Neural crest cell (in vitro differentiated cells): ENCODE results near the gene ING5. TPM values are rescaled to one million over a fixed set of nuclear protein-coding genes. Genes with fewer than 3 reads are reported as not detected.

Experiments
- DNase-seq: peaks from one replicate; pipeline ENCODE4 v3.0.0; 2021; ENCODE audit warnings: low read depth, mixed read lengths, low spot score
- H3K27ac Mint-ChIP-seq: one replicate; pipeline ENCODE4 v1.8.0; 2021; ENCODE audit warnings: mild to moderate bottlenecking, mixed read lengths; ENCODE audit not compliant: unreplicated experiment
- H3K27me3 Mint-ChIP-seq: 2 replicates; pipeline ENCODE4 v1.8.0; 2021; ENCODE audit warnings: low read depth, mild to moderate bottlenecking, mixed read lengths
- H3K36me3 Mint-ChIP-seq: 2 replicates; pipeline ENCODE4 v1.8.0; 2021; ENCODE audit warnings: low read depth, mild to moderate bottlenecking, mixed read lengths
- H3K4me1 Mint-ChIP-seq: 2 replicates; pipeline ENCODE4 v1.8.0; 2021; ENCODE audit warnings: mixed read lengths
- H3K4me3 Mint-ChIP-seq: one replicate; pipeline ENCODE4 v1.8.0; 2021; ENCODE audit warnings: mild to moderate bottlenecking, mixed read lengths
- H3K9me3 Mint-ChIP-seq: 2 replicates; pipeline ENCODE4 v1.8.0; 2021; ENCODE audit warnings: mixed read lengths
- total RNA-seq: library from RNA; stranded (reverse); gene quantifications from 2 replicates; pipeline ENCODE4 v1.2.1, GENCODE V29; 2021
- TF ChIP-seq, protein P1 (sequence below): fragments of 200-600 bp; sonication (generic); conservative IDR thresholded peaks from 2 replicates; pipeline ENCODE4 v1.5.0; 2021; ENCODE audit warnings: antibody characterized with exemption, mild to moderate bottlenecking

The ING5 gene
- total RNA-seq, 1 donor from 2014 or later: 61.9 TPM

DNA sequence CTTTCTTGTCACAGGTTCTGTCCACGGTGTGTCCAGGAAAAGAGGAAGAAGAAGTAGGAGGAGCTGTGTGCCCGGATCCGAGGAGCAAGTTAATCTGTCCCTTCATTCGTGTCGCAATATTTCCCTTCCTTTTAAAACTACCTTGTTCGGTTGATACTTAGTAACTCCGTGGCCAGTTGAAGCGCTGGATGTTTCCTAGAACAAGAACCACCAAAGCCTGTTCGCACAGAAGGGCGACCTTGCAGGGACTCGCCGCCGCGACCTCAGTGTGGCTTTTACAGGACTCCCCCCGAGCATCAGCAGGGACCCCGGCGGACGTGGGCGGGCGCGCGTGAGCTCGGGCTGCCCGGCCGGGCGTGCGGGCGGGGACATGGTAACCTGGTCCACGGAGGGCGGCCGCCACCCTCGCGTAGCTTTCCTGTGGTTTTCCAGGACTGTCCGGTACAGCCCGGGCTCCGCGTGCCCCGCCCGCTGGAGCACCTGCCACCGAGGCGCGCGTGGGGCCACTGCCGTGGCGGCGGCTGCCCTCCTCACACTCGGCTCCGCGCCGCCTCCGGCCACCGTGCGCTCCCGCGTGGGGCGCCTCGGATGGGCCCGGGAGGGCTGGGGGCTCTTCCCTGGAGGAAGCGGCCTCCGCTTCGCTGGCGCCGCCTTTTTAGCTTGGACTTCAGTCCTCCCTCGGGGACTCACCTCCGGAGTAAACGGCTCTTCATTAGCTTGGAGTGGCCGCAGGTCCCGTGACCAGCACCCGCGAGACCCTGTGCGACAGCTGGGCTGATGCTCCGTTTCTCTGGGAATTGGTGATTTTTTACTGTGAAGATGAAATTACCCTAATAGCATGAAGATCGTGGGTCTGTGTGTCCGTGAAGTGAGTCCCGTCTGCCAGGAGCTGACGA, 23.4 kb downstream of the ING5 start:
- Mint-ChIP-seq H3K9me3 (peaks cover 2% of the 10 kb centered on the region), H3K27me3 (no peaks in the 10 kb centered on the region), H3K4me3 (no peak overlapping the region), H3K36me3 (peaks cover 43% of the 10 kb centered on the region), H3K27ac (no peak overlapping the region), H3K4me1 (no peaks in the 10 kb centered on the region)
- TF ChIP-seq, protein P1, sequence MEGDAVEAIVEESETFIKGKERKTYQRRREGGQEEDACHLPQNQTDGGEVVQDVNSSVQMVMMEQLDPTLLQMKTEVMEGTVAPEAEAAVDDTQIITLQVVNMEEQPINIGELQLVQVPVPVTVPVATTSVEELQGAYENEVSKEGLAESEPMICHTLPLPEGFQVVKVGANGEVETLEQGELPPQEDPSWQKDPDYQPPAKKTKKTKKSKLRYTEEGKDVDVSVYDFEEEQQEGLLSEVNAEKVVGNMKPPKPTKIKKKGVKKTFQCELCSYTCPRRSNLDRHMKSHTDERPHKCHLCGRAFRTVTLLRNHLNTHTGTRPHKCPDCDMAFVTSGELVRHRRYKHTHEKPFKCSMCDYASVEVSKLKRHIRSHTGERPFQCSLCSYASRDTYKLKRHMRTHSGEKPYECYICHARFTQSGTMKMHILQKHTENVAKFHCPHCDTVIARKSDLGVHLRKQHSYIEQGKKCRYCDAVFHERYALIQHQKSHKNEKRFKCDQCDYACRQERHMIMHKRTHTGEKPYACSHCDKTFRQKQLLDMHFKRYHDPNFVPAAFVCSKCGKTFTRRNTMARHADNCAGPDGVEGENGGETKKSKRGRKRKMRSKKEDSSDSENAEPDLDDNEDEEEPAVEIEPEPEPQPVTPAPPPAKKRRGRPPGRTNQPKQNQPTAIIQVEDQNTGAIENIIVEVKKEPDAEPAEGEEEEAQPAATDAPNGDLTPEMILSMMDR: no peak
- no peak for DNase-seq

DNA sequence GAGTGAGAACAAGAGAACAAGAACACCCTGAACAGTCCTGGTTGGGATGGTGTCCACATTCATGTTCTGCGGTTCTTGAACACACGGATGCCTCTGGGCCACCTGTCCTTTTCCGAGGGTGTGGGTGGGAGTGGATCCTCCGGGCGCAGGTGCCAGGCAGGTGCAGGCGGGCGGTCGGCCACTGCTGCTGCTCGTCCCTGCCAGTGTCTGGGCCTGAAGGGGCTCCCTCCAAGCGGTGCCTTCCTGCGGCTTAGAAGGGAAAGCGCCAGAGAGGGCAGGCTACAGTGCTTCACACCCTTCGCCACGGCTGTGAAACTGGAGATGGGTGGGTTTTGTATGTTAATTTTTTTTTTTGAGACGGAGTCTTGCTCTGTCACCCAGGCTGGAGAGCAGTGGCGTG, 24.6 kb downstream of the ING5 start:
- TF ChIP-seq, protein P1: no peak
- H3K27me3 Mint-ChIP-seq: no peaks in the 10 kb centered on the region
- DNase-seq: no peak
- no peaks in the 10 kb centered on the region for H3K4me1 Mint-ChIP-seq
- H3K9me3 Mint-ChIP-seq: peaks cover 2% of the 10 kb centered on the region
- no peak overlapping the region for H3K27ac Mint-ChIP-seq
- no peak overlapping the region for H3K4me3 Mint-ChIP-seq
- peaks cover 36% of the 10 kb centered on the region for H3K36me3 Mint-ChIP-seq

DNA sequence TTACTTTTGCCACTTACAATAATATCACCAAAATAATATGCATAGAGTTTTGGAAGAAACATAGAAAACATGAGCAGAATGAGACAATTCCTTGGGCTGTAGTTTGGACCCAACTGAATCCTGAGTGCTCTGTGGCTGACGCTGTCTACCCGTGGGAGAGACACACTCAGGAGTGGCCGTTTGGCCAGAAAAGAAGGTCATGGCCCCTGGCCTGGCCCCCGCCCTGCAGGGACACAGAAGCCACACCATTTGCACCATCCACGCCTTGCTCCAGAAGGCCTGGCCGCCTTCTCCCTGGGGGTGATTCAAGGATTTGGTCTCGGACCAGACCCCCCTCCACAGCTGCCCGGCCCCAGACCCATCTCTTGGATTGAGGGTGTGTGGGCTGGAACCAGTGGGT, 26.2 kb downstream of the ING5 start:
- Mint-ChIP-seq H3K36me3 (peaks cover 20% of the 10 kb centered on the region), H3K27ac (no peak overlapping the region), H3K4me3 (no peak overlapping the region), H3K27me3 (no peaks in the 10 kb centered on the region), H3K4me1 (peaks cover 4% of the 10 kb centered on the region), H3K9me3 (no peaks in the 10 kb centered on the region)
- TF ChIP-seq, protein P1: no peak
- DNase-seq: no peak

DNA sequence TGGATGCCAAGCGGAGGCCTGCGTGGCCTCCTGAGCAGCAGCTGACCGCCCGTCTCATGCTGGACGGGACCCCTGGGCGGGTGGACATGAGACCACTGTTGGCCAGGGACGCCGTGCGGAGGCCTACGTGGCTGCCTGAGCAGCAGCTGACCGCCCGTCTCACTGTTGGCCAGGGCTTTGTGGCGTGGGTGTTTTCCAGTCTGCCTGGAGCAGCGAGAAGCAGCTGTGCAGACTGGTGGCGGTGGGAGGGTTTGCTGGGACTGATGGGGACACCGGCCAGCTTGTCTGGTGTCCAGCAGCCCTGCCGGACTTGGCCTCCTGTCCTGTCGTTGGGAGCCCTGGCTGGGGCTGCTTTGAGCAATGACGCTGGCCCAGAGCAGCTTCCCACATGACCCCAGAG, 26.8 kb downstream of the ING5 start:
- no peak for DNase-seq
- no peaks in the 10 kb centered on the region for H3K27me3 Mint-ChIP-seq
- no peaks in the 10 kb centered on the region for H3K9me3 Mint-ChIP-seq
- no peak overlapping the region for H3K4me3 Mint-ChIP-seq
- peaks cover 14% of the 10 kb centered on the region for H3K36me3 Mint-ChIP-seq
- TF ChIP-seq, protein P1: no peak
- H3K27ac Mint-ChIP-seq: no peak overlapping the region
- peaks cover 4% of the 10 kb centered on the region for H3K4me1 Mint-ChIP-seq

DNA sequence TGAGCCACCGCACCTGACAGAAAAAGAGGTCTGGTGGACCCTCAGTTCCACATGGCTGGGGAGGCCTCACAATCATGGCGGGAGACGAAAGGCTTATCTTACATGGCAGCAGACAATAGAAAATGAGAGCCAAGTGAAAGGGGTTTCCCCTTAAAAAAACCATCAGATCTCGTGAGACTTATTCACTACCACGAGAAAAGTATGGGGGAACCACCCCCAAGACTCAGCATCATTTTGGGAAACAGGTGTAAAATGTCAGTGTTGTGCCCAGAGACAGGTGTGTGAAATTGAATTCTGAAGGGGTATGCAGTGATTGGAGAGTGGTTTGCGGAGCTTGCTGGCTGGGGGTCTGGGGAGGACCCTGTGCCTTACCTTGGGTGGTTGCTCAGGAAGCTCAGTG, 28.0 kb downstream of the ING5 start:
- Mint-ChIP-seq H3K4me1 (peaks cover 4% of the 10 kb centered on the region), H3K27me3 (no peaks in the 10 kb centered on the region), H3K27ac (no peak overlapping the region), H3K36me3 (peaks cover 5% of the 10 kb centered on the region), H3K9me3 (no peaks in the 10 kb centered on the region), H3K4me3 (no peak overlapping the region)
- TF ChIP-seq, protein P1: no peak
- DNase-seq: no peak
